ENCODE results near the gene TEC.

GRCh38 chr4:48138936-48139335, 130.7 kb downstream of the TEC start:
- TF ChIP-seq POLR2A (IDR thresholded peaks at IDR 0.05): no peak
- no peak for TF ChIP-seq CTCF (IDR thresholded peaks at IDR 0.05)
